ENCODE results near the gene CFAP206.

Gene CFAP206

DNA sequence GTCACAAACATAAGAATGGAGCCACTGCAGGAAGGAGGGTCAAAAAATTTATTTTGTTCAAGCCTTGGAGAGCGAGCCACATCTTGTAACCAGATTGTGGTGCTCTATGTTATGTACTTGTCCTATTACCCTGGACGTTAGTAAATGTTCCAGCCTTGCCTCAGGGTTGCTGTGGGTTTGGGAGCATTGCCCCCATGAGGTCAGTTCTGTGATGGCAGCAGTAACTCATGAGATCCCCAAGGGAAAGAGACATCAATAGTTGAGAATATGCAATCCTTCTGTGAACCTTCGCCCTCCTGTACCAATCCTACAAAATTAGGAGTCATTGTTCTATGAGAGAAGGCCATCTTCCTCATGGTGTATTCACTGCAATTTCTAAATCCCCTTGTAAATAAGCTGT lies 16.4 kb upstream of the CFAP206 start:
- H3K9me3 ChIP-seq (ENCODE audit: insufficient read depth, low read length): no peaks in the 10 kb centered on the region
- no peak overlapping the region for H3K4me2 ChIP-seq (ENCODE audit: low read length)
- H3K4me3 ChIP-seq (ENCODE audit: low read length): no peak overlapping the region
- H3K27ac ChIP-seq (ENCODE audit: low read length): no peak overlapping the region
- no peak overlapping the region for H3K9ac ChIP-seq (ENCODE audit: low read length)
- no peaks in the 10 kb centered on the region for H3K36me3 ChIP-seq (replicated peaks; ENCODE audit: low read depth, low read length)
- H3K4me1 ChIP-seq (ENCODE audit: low read length): no peaks in the 10 kb centered on the region
- TF ChIP-seq EZH2phosphoT487 (IDR thresholded peaks at IDR 0.05; ENCODE audit: low read depth): no peak
- TF ChIP-seq, protein P1, sequence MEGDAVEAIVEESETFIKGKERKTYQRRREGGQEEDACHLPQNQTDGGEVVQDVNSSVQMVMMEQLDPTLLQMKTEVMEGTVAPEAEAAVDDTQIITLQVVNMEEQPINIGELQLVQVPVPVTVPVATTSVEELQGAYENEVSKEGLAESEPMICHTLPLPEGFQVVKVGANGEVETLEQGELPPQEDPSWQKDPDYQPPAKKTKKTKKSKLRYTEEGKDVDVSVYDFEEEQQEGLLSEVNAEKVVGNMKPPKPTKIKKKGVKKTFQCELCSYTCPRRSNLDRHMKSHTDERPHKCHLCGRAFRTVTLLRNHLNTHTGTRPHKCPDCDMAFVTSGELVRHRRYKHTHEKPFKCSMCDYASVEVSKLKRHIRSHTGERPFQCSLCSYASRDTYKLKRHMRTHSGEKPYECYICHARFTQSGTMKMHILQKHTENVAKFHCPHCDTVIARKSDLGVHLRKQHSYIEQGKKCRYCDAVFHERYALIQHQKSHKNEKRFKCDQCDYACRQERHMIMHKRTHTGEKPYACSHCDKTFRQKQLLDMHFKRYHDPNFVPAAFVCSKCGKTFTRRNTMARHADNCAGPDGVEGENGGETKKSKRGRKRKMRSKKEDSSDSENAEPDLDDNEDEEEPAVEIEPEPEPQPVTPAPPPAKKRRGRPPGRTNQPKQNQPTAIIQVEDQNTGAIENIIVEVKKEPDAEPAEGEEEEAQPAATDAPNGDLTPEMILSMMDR (IDR thresholded peaks at IDR 0.05; ENCODE audit: low read depth, low read length): peak; percentile 51
- H3K79me2 ChIP-seq (ENCODE audit: low read length): no peaks in the 10 kb centered on the region
- H3K27me3 ChIP-seq (ENCODE audit: low read depth, low read length): no peaks in the 10 kb centered on the region
- H2AFZ ChIP-seq (ENCODE audit: low read depth, low read length): no peak overlapping the region
- H4K20me1 ChIP-seq (ENCODE audit: insufficient read depth, low read length): no peaks in the 10 kb centered on the region

GRCh38 chr6:87393026-87393622 lies 14.6 kb upstream of the CFAP206 start:
- no peak overlapping the region for H3K4me3 ChIP-seq (ENCODE audit: low read length)
- no peak overlapping the region for H3K4me2 ChIP-seq (ENCODE audit: low read length)
- no peaks in the 10 kb centered on the region for H3K27me3 ChIP-seq (ENCODE audit: low read depth, low read length)
- no peaks in the 10 kb centered on the region for H3K79me2 ChIP-seq (ENCODE audit: low read length)
- H2AFZ ChIP-seq (ENCODE audit: low read depth, low read length): no peak overlapping the region
- no peak overlapping the region for H3K9ac ChIP-seq (ENCODE audit: low read length)
- no peaks in the 10 kb centered on the region for H3K9me3 ChIP-seq (ENCODE audit: insufficient read depth, low read length)
- H4K20me1 ChIP-seq (ENCODE audit: insufficient read depth, low read length): no peaks in the 10 kb centered on the region
- H3K4me1 ChIP-seq (ENCODE audit: low read length): peaks cover 5% of the 10 kb centered on the region; the same call in 1 of the 2 replicates
- TF ChIP-seq EZH2phosphoT487 (IDR thresholded peaks at IDR 0.05; ENCODE audit: low read depth): no peak
- TF ChIP-seq, protein P1 (IDR thresholded peaks at IDR 0.05; ENCODE audit: low read depth, low read length): peak; percentile 56
- H3K27ac ChIP-seq (ENCODE audit: low read length): no peak overlapping the region
- H3K36me3 ChIP-seq (replicated peaks; ENCODE audit: low read depth, low read length): no peaks in the 10 kb centered on the region

- H3K4me3 ChIP-seq (ENCODE audit: low read length): no peak overlapping the region
- no peak overlapping the region for H3K4me2 ChIP-seq (ENCODE audit: low read length)
- H4K20me1 ChIP-seq (ENCODE audit: insufficient read depth, low read length): no peaks in the 10 kb centered on the region
- H3K27ac ChIP-seq (ENCODE audit: low read length): no peak overlapping the region
- H3K36me3 ChIP-seq (replicated peaks; ENCODE audit: low read depth, low read length): no peaks in the 10 kb centered on the region
- no peaks in the 10 kb centered on the region for H3K79me2 ChIP-seq (ENCODE audit: low read length)
- no peaks in the 10 kb centered on the region for H3K27me3 ChIP-seq (ENCODE audit: low read depth, low read length)
- no peaks in the 10 kb centered on the region for H3K9me3 ChIP-seq (ENCODE audit: insufficient read depth, low read length)
- H3K9ac ChIP-seq (ENCODE audit: low read length): no peak overlapping the region
- TF ChIP-seq EZH2phosphoT487 (IDR thresholded peaks at IDR 0.05; ENCODE audit: low read depth): no peak
- TF ChIP-seq, protein P1 (IDR thresholded peaks at IDR 0.05; ENCODE audit: low read depth, low read length): no peak
- H3K4me1 ChIP-seq (ENCODE audit: low read length): peaks cover 5% of the 10 kb centered on the region; the same call in 1 of the 2 replicates
- H2AFZ ChIP-seq (ENCODE audit: low read depth, low read length): no peak overlapping the region
Measured at GRCh38 chr6:87395431-87395830, 12.3 kb upstream of the CFAP206 start.

DNA sequence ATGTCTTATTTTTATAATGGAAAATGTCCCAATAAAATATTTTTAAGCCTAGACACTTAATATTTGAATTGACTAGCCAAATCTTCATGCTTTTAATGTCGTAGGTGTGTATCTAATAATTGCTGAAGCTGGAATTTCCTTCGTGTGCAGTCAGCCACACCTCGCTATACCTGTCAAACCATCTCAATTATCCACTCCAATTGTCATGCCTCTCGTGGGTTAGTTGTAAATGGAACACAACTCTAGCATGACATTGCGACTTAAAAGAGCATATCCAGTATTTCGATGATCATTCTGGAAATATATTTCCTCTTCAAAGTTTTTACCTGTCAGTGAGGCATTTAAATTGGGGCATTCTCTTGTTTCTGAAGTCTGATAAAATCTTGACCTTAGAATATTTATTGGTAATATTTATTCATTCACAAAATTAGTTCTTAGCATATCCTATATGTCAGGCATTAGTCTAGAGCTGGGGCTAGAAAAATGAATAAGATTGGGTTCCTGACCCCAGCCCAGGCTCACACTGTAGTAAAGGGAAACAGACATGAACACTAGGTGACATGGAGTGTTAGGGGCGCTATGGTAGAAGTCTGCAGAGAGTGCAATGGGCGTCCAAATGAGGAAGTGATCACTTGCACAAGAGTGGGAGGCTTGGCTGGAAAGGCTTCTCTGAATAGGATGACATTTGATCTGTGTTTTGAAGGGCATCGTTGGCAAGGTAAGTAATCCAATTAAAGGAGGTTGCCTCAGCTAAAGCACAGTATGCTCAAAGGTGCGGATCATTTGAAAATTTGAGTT lies 11.0 kb upstream of the CFAP206 start:
- Histone ChIP-seq H3K27ac (ENCODE audit: low read length) (no peak overlapping the region), H3K9ac (ENCODE audit: low read length) (no peak overlapping the region), H3K9me3 (ENCODE audit: insufficient read depth, low read length) (no peaks in the 10 kb centered on the region), H3K4me2 (ENCODE audit: low read length) (no peak overlapping the region), H3K4me1 (ENCODE audit: low read length) (peaks cover 5% of the 10 kb centered on the region; the same call in 1 of the 2 replicates), H3K79me2 (ENCODE audit: low read length) (no peaks in the 10 kb centered on the region), H2AFZ (ENCODE audit: low read depth, low read length) (no peak overlapping the region), H3K27me3 (ENCODE audit: low read depth, low read length) (no peaks in the 10 kb centered on the region), H4K20me1 (ENCODE audit: insufficient read depth, low read length) (no peaks in the 10 kb centered on the region), H3K4me3 (ENCODE audit: low read length) (no peak overlapping the region), H3K36me3 (replicated peaks; ENCODE audit: low read depth, low read length) (no peaks in the 10 kb centered on the region)
- TF ChIP-seq, protein P1 (IDR thresholded peaks at IDR 0.05; ENCODE audit: low read depth, low read length): no peak
- TF ChIP-seq EZH2phosphoT487 (IDR thresholded peaks at IDR 0.05; ENCODE audit: low read depth): no peak
